Measurements from ENCODE around the gene DCST1. TPM values are rescaled to one million over a fixed set of nuclear protein-coding genes. Genes with fewer than 3 reads are reported as not detected.

DCST1 gene
- total and polyA plus RNA-seq, 2 donors (not counting 1 experiment from before 2014, with no cell fraction given) = not detected

DNA sequence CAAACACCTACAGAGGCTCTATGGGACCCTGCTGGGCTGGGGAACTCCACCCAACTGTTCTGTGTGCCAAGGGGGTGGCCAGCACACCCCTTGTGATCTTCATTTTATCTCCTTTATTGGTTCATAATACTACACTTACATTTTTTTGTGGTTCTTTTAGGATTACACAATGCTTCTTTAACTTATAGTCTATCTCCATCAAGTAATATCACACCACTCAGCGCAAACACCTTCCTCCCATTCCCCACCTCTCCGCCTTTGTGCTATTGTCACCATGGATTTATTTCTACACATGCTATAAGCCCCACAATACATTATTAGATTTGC, 61.0 kb downstream of the DCST1 start:
- no peak overlapping the region for H3K9ac ChIP-seq (ENCODE audit: insufficient read depth, low read length)
- H3K4me2 ChIP-seq (ENCODE audit: extremely low read depth, insufficient read depth, low read length) = no peak overlapping the region
- no peak for DNase-seq (ENCODE audit: low read depth in 2 of 2)
- no peak overlapping the region for H2AFZ ChIP-seq (ENCODE audit: low read length)
- no peak overlapping the region for H3K27ac ChIP-seq (ENCODE audit: insufficient read depth, low read length)
- peaks cover 11% of the 10 kb centered on the region for H3K27me3 ChIP-seq (ENCODE audit: control insufficient read depth, insufficient read depth, low read length)
- H3K9me3 ChIP-seq (ENCODE audit: control insufficient read depth, insufficient read depth, low read depth, low read length) = no peaks in the 10 kb centered on the region
- H4K20me1 ChIP-seq (ENCODE audit: control insufficient read depth, extremely low read depth, insufficient read depth, low read length) = peaks cover 1% of the 10 kb centered on the region
- no peaks in the 10 kb centered on the region for H3K4me1 ChIP-seq (ENCODE audit: control insufficient read depth, extremely low read depth, insufficient read depth, low read length)
- TF ChIP-seq CTCF (conservative IDR thresholded peaks at IDR 0.05 in 1 of 2, IDR thresholded peaks at IDR 0.05 in 1 of 2; ENCODE audit: low read depth in 1 of 2, low read length in 2 of 2) = no peak
- no peak for TF ChIP-seq EZH2 (IDR thresholded peaks at IDR 0.05; ENCODE audit: low read length, missing control alignments)
- H3K4me3 ChIP-seq (replicated peaks in 1 of 4; ENCODE audit: control extremely low read depth in 1 of 4, insufficient read depth in 1 of 4, low read depth in 3 of 4, low read length in 4 of 4) = no peak overlapping the region
- no peaks in the 10 kb centered on the region for H3K36me3 ChIP-seq (ENCODE audit: control insufficient read depth, insufficient read depth, low read length)
- no peaks in the 10 kb centered on the region for H3K79me2 ChIP-seq (ENCODE audit: control insufficient read depth, insufficient read depth, low read length)

- Histone ChIP-seq H3K79me2 (ENCODE audit: control insufficient read depth, insufficient read depth, low read length) (no peaks in the 10 kb centered on the region), H2AFZ (ENCODE audit: low read length) (no peak overlapping the region), H3K9ac (ENCODE audit: insufficient read depth, low read length) (no peak overlapping the region), H3K4me2 (ENCODE audit: extremely low read depth, insufficient read depth, low read length) (no peak overlapping the region), H3K4me3 (replicated peaks in 1 of 4; ENCODE audit: control extremely low read depth in 1 of 4, insufficient read depth in 1 of 4, low read depth in 3 of 4, low read length in 4 of 4) (no peak overlapping the region), H3K4me1 (ENCODE audit: control insufficient read depth, extremely low read depth, insufficient read depth, low read length) (no peaks in the 10 kb centered on the region), H3K27me3 (ENCODE audit: control insufficient read depth, insufficient read depth, low read length) (peaks cover 6% of the 10 kb centered on the region), H3K36me3 (ENCODE audit: control insufficient read depth, insufficient read depth, low read length) (no peaks in the 10 kb centered on the region), H4K20me1 (ENCODE audit: control insufficient read depth, extremely low read depth, insufficient read depth, low read length) (no peaks in the 10 kb centered on the region), H3K9me3 (ENCODE audit: control insufficient read depth, insufficient read depth, low read depth, low read length) (no peaks in the 10 kb centered on the region), H3K27ac (ENCODE audit: insufficient read depth, low read length) (no peak overlapping the region)
- TF ChIP-seq EZH2 (IDR thresholded peaks at IDR 0.05; ENCODE audit: low read length, missing control alignments) (no peak), CTCF (conservative IDR thresholded peaks at IDR 0.05 in 1 of 2, IDR thresholded peaks at IDR 0.05 in 1 of 2; ENCODE audit: low read depth in 1 of 2, low read length in 2 of 2) (no peak)
- DNase-seq (ENCODE audit: low read depth in 2 of 2) = no peak
These were observed 65.7 kb downstream of the DCST1 start for GRCh38 chr1:155099331-155099730.

Other genes with a start within 250 kb of the DCST1 start
- not detected in 2 replicates for gene KCNN3, start 163.5 kb upstream of the DCST1 start, total RNA-seq
- not detected in 2 replicates for gene KCNN3, start 163.5 kb upstream of the DCST1 start, polyA plus RNA-seq
- gene PMVK, start 97.1 kb upstream of the DCST1 start, total RNA-seq = 8.5 and 10.1 TPM in 2 replicates
- gene PMVK, start 97.1 kb upstream of the DCST1 start, polyA plus RNA-seq = 25.1 and 33.5 TPM in 2 replicates
- gene PBXIP1, start 77.7 kb upstream of the DCST1 start, total RNA-seq = 106 and 113 TPM in 2 replicates
- gene PBXIP1, start 77.7 kb upstream of the DCST1 start, polyA plus RNA-seq = 21.1 and 32.8 TPM in 2 replicates
- 19.3 and 28.1 TPM in 2 replicates for gene PYGO2, start 72.0 kb upstream of the DCST1 start, total RNA-seq
- 15.3 and 17.4 TPM in 2 replicates for gene PYGO2, start 72.0 kb upstream of the DCST1 start, polyA plus RNA-seq
- gene SHC1, start 63.1 kb upstream of the DCST1 start, total RNA-seq = 220 and 245 TPM in 2 replicates
- 277 and 289 TPM in 2 replicates for gene SHC1, start 63.1 kb upstream of the DCST1 start, polyA plus RNA-seq
- gene CKS1B, start 59.1 kb upstream of the DCST1 start, total RNA-seq = 23.9 and 40.3 TPM in 2 replicates
- 55.4 and 176 TPM in 2 replicates for gene CKS1B, start 59.1 kb upstream of the DCST1 start, polyA plus RNA-seq
- 20.5 and 24.9 TPM in 2 replicates for gene FLAD1, start 50.5 kb upstream of the DCST1 start, total RNA-seq
- 11.8 and 20.1 TPM in 2 replicates for gene FLAD1, start 50.5 kb upstream of the DCST1 start, polyA plus RNA-seq
- 0.26 TPM in 1 of 2 replicates, not detected in the other for gene LENEP, start 40.2 kb upstream of the DCST1 start, total RNA-seq
- not detected in 2 replicates for gene LENEP, start 40.2 kb upstream of the DCST1 start, polyA plus RNA-seq
- gene ZBTB7B, start 31.0 kb upstream of the DCST1 start, total RNA-seq = 12.3 and 19.3 TPM in 2 replicates
- 6.2 and 7.0 TPM in 2 replicates for gene ZBTB7B, start 31.0 kb upstream of the DCST1 start, polyA plus RNA-seq
- under 0.01 and 0.17 TPM in 2 replicates for gene DCST2, start within 50 bp of the DCST1 start, total RNA-seq
- 0.06 and 0.10 TPM in 2 replicates for gene DCST2, start within 50 bp of the DCST1 start, polyA plus RNA-seq
- gene ADAM15, start 17.5 kb downstream of the DCST1 start, total RNA-seq = 49.1 and 58.5 TPM in 2 replicates
- gene ADAM15, start 17.5 kb downstream of the DCST1 start, polyA plus RNA-seq = 19.5 and 28.9 TPM in 2 replicates
- gene EFNA4, start 29.9 kb downstream of the DCST1 start, total RNA-seq = 2.8 and 3.8 TPM in 2 replicates
- 2.6 and 4.3 TPM in 2 replicates for gene EFNA4, start 29.9 kb downstream of the DCST1 start, polyA plus RNA-seq
- 0.33 and 0.51 TPM in 2 replicates for gene EFNA3, start 45.0 kb downstream of the DCST1 start, total RNA-seq
- 0.16 and 0.30 TPM in 2 replicates for gene EFNA3, start 45.0 kb downstream of the DCST1 start, polyA plus RNA-seq
- gene EFNA1, start 94.1 kb downstream of the DCST1 start, total RNA-seq = 0.26 TPM in 1 of 2 replicates, not detected in the other
- gene EFNA1, start 94.1 kb downstream of the DCST1 start, polyA plus RNA-seq = 0.06 and 0.07 TPM in 2 replicates
- 35.4 and 61.1 TPM in 2 replicates for gene SLC50A1, start 102.0 kb downstream of the DCST1 start, total RNA-seq
- 29.4 and 36.0 TPM in 2 replicates for gene SLC50A1, start 102.0 kb downstream of the DCST1 start, polyA plus RNA-seq
- 27.7 and 40.5 TPM in 2 replicates for gene DPM3, start 106.7 kb downstream of the DCST1 start, total RNA-seq
- 31.9 and 35.4 TPM in 2 replicates for gene DPM3, start 106.7 kb downstream of the DCST1 start, polyA plus RNA-seq
- gene KRTCAP2, start 139.5 kb downstream of the DCST1 start, total RNA-seq = 122 and 125 TPM in 2 replicates
- gene KRTCAP2, start 139.5 kb downstream of the DCST1 start, polyA plus RNA-seq = 123 and 134 TPM in 2 replicates
- 3.1 and 4.0 TPM in 2 replicates for gene TRIM46, start 140.0 kb downstream of the DCST1 start, total RNA-seq
- gene TRIM46, start 140.0 kb downstream of the DCST1 start, polyA plus RNA-seq = 1.9 and 2.2 TPM in 2 replicates
- gene THBS3, start 174.1 kb downstream of the DCST1 start, total RNA-seq = 36.8 and 38.3 TPM in 2 replicates
- gene THBS3, start 174.1 kb downstream of the DCST1 start, polyA plus RNA-seq = 30.0 and 39.6 TPM in 2 replicates
- gene MTX1, start 174.9 kb downstream of the DCST1 start, total RNA-seq = 36.7 and 46.6 TPM in 2 replicates
- gene MTX1, start 174.9 kb downstream of the DCST1 start, polyA plus RNA-seq = 42.2 and 52.4 TPM in 2 replicates
- gene ENTREP3, start 221.7 kb downstream of the DCST1 start, total RNA-seq = 5.4 and 12.9 TPM in 2 replicates
- 8.5 and 14.3 TPM in 2 replicates for gene ENTREP3, start 221.7 kb downstream of the DCST1 start, polyA plus RNA-seq
- 25.2 and 33.2 TPM in 2 replicates for gene SCAMP3, start 228.5 kb downstream of the DCST1 start, total RNA-seq
- gene SCAMP3, start 228.5 kb downstream of the DCST1 start, polyA plus RNA-seq = 106 and 151 TPM in 2 replicates
- 21.3 and 26.8 TPM in 2 replicates for gene CLK2, start 239.7 kb downstream of the DCST1 start, total RNA-seq
- 34.0 and 40.9 TPM in 2 replicates for gene CLK2, start 239.7 kb downstream of the DCST1 start, polyA plus RNA-seq
- gene HCN3, start 243.6 kb downstream of the DCST1 start, total RNA-seq = 0.99 and 1.0 TPM in 2 replicates
- gene HCN3, start 243.6 kb downstream of the DCST1 start, polyA plus RNA-seq = 0.79 and 0.86 TPM in 2 replicates